ENCODE data around the gene GPATCH8. TPM values are rescaled to one million over a fixed set of nuclear protein-coding genes. Genes with fewer than 3 reads are reported as not detected.

GPATCH8 gene
- total and polyA plus RNA-seq, 10 donors = 4.8 to 66.3 (median 57.9) TPM

DNA sequence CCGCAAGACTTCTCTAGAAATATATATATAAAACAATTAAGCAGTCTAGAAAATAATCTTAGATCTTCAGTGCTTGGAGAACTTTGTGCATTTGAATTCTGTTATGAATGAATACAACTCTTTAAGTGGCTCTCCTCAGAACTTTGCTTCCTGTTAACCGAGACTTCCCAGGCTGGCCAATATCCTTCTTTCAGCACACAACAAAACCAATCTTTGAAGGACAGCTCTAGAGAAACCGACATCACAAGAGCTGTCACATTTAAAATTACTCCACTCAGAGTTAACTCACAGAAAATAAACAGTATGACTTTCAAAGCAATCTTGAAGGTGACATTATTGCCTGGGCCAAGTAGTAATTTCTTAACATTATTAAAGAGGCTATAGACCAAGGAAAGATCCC, 64.0 kb downstream of the GPATCH8 start:
- no peak for DNase-seq
- H3K27me3 ChIP-seq (replicated peaks in 1 of 7) = no peaks in the 10 kb centered on the region
- 49 to 59% (median 50%) methylated on average over 3 of the region's 3 CpGs for WGBS, 5 donors
- H3K4me1 ChIP-seq = peaks cover 3 to 46% (median 28%) of the 10 kb centered on the region in 6 donors
- intact Hi-C loops (cut with DNase I; ENCODE audit: low total_unique reads) = no loop called here
- TF ChIP-seq POLR2A (IDR thresholded peaks at IDR 0.05) (no peak), POLR2AphosphoS5 (IDR thresholded peaks at IDR 0.05) (no peak)
- TF ChIP-seq, protein P1, sequence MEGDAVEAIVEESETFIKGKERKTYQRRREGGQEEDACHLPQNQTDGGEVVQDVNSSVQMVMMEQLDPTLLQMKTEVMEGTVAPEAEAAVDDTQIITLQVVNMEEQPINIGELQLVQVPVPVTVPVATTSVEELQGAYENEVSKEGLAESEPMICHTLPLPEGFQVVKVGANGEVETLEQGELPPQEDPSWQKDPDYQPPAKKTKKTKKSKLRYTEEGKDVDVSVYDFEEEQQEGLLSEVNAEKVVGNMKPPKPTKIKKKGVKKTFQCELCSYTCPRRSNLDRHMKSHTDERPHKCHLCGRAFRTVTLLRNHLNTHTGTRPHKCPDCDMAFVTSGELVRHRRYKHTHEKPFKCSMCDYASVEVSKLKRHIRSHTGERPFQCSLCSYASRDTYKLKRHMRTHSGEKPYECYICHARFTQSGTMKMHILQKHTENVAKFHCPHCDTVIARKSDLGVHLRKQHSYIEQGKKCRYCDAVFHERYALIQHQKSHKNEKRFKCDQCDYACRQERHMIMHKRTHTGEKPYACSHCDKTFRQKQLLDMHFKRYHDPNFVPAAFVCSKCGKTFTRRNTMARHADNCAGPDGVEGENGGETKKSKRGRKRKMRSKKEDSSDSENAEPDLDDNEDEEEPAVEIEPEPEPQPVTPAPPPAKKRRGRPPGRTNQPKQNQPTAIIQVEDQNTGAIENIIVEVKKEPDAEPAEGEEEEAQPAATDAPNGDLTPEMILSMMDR (IDR thresholded peaks at IDR 0.05 in 8 of 11, conservative IDR thresholded peaks at IDR 0.05 in 3 of 11) = no peak
- H3K36me3 ChIP-seq = peaks cover 0 to 28% (median 18%) of the 10 kb centered on the region in 6 donors
- H3K27ac ChIP-seq = peak overlapping the region in 5 of 8 donors; percentile 54 to 75 (median 69)
- no peak overlapping the region for H3K4me3 ChIP-seq
- no peaks in the 10 kb centered on the region for H3K9me3 ChIP-seq

DNA sequence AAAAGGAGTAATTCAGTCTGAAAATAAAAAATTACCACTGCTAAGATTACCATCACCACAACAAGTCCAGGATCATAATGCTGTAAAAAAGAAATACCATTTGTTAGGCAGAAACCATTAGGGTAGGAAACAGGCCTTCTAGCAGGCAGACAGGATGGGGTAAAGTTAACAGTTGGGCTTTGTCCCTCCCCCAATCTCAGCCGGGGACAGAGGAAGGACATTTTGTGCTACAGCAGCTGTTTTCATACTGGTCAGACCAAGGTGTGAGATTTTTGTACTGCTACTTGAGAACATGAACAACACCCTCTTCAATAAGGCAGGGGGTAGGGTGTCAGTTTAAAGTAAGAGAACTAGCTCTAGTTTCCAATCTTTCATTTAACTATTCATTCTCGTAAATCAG, 64.6 kb downstream of the GPATCH8 start:
- TF ChIP-seq POLR2AphosphoS5 (IDR thresholded peaks at IDR 0.05) = peak in 1 of 3 donors; percentile 70
- TF ChIP-seq, protein P1 (IDR thresholded peaks at IDR 0.05 in 8 of 11, conservative IDR thresholded peaks at IDR 0.05 in 3 of 11) = no peak
- WGBS, 5 donors = 40 to 50% (median 48%) methylated on average over 2 of the region's 2 CpGs

DNA sequence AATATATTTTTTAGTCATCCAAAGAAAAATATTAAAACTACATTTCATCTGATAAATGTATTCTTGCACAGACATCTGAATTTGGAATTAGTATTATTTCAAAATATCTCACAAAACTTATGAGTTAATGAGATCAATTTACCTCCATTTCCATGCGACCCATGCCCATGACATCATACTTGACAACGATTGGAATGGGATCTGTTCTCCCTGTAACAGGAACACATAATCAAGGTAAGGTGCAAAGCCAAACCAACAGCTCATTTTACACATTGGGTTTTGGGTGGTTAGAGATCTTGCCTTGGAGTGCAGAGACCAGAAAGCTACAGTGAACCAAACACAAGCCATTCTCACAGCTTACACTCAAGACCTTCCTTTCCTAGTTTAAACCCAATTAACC, 66.9 kb downstream of the GPATCH8 start:
- Histone ChIP-seq H3K4me3 (no peak overlapping the region), H3K27me3 (replicated peaks in 1 of 7) (no peaks in the 10 kb centered on the region), H3K4me1 (peaks cover 3 to 46% (median 28%) of the 10 kb centered on the region in 6 donors), H3K36me3 (peaks cover 0 to 52% (median 43%) of the 10 kb centered on the region in 6 donors), H3K9me3 (no peaks in the 10 kb centered on the region), H3K27ac (peak overlapping the region in 1 of 8 donors; percentile 75)
- intact Hi-C loops (cut with DNase I; ENCODE audit: low total_unique reads) = no loop called here
- no peak for DNase-seq
- 92 to 100% (median 93%) methylated on average over 2 of the region's 2 CpGs for WGBS, 5 donors
- no peak for TF ChIP-seq POLR2AphosphoS5 (IDR thresholded peaks at IDR 0.05)
- TF ChIP-seq, protein P1 (IDR thresholded peaks at IDR 0.05 in 8 of 11, conservative IDR thresholded peaks at IDR 0.05 in 3 of 11) = no peak
- no peak for TF ChIP-seq POLR2A (IDR thresholded peaks at IDR 0.05)

More for the DNA sequence above, 64.6 kb downstream of the GPATCH8 start:
- peaks cover 0 to 33% (median 23%) of the 10 kb centered on the region in 6 donors for H3K36me3 ChIP-seq
- no peaks in the 10 kb centered on the region for H3K27me3 ChIP-seq (replicated peaks in 1 of 7)
- H3K27ac ChIP-seq = peak overlapping the region in 5 of 8 donors; percentile 54 to 75 (median 69)
- no peak for DNase-seq
- no peaks in the 10 kb centered on the region for H3K9me3 ChIP-seq
- no peak overlapping the region for H3K4me3 ChIP-seq
- intact Hi-C loops (cut with DNase I; ENCODE audit: low total_unique reads) = no loop called here
- H3K4me1 ChIP-seq = peaks cover 3 to 46% (median 28%) of the 10 kb centered on the region in 6 donors

DNA sequence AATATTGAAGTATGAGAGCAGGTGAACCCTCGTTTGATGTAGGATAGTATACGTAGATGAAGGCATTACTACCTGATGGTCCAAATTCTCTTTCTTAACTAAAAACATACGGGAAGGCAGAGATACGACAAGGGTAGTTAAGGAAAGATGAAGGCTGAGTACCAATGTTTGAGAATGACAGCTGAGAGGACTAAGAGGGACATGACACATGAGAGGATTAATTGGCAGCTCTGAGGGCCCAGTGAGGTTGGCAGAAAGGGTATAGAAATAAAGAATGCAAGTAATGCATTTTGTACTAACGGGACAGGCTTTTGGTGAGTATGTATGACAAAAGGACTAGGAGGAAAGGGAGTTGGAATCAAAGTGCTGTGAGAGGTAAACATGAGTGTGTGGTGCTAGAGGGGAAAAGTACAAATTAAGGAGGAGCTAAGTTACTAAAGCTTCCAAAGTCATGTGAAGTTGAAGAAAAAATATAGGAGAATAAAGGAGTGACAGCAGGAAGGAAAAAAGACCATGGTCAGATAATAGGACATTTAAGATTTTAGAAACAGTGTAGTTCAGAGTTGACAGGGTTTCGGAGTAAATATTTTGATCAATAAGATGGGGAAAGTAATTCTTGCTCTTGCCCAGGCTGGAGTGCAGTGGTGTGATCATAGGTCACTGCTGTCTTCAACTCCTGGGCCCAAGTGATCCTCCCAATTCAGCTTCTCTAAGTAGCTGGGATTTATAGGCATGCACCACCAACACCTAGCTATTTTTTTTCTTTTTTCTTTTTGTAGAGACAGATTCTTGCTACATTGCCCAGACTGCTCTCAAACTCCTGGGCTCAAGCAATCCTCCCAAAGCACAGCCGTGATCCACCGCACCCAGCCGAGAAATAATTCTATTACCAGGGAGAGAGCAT, 70.7 kb downstream of the GPATCH8 start:
- intact Hi-C loops (cut with DNase I; ENCODE audit: low total_unique reads) = no loop called here
- Histone ChIP-seq H3K4me1 (peaks cover 0 to 9% (median 0%) of the 10 kb centered on the region in 6 donors), H3K9me3 (no peaks in the 10 kb centered on the region), H3K27me3 (replicated peaks in 1 of 7) (no peaks in the 10 kb centered on the region), H3K27ac (no peak overlapping the region), H3K36me3 (peaks cover 0 to 89% (median 56%) of the 10 kb centered on the region in 6 donors), H3K4me3 (no peak overlapping the region)
- no peak for TF ChIP-seq POLR2A (IDR thresholded peaks at IDR 0.05)
- TF ChIP-seq, protein P1 (IDR thresholded peaks at IDR 0.05 in 8 of 11, conservative IDR thresholded peaks at IDR 0.05 in 3 of 11) = no peak
- TF ChIP-seq POLR2AphosphoS5 (IDR thresholded peaks at IDR 0.05) = no peak
- 95 to 97% (median 96%) methylated on average over 9 of the region's 9 CpGs for WGBS, 5 donors
- no peak for DNase-seq
